ENCODE measurements around the gene CEACAM5. TPM values are rescaled to one million over a fixed set of nuclear protein-coding genes. Genes with fewer than 3 reads are reported as not detected.

The CEACAM5 gene
- total RNA-seq, 1 donor from 2014 or later, result not detected

DNA sequence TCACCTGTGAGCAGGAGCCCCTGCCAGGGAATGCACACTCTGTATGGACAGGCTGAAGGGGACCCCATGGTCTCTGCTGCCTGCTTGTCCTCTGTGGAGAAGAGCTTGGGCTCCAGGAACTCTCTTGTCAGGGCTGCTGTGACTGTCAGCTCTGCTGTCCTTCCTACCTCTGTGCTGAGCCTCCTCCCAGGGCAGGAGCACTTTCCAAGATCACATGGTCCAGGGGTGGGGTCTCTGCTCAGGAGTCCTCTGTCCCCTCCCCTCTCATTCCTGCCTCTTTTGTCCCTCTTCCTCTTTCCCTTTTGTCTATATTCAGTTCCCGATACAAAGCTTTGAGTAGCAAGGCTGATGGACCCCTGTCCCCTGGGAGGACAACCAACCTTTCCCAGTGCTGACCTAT, 20.3 kb upstream of the CEACAM5 start, which contains the start of gene CEACAM7:
Gene CEACAM7 (minus strand): TSS at position 173 of the 400 bp plus-strand sequence. CDS start 105 bp downstream, at position 68.
- H3K4me3 ChIP-seq (ENCODE audit: low read depth, low read length), result no peak within 1 kb of the TSS
- TF ChIP-seq, protein P1, sequence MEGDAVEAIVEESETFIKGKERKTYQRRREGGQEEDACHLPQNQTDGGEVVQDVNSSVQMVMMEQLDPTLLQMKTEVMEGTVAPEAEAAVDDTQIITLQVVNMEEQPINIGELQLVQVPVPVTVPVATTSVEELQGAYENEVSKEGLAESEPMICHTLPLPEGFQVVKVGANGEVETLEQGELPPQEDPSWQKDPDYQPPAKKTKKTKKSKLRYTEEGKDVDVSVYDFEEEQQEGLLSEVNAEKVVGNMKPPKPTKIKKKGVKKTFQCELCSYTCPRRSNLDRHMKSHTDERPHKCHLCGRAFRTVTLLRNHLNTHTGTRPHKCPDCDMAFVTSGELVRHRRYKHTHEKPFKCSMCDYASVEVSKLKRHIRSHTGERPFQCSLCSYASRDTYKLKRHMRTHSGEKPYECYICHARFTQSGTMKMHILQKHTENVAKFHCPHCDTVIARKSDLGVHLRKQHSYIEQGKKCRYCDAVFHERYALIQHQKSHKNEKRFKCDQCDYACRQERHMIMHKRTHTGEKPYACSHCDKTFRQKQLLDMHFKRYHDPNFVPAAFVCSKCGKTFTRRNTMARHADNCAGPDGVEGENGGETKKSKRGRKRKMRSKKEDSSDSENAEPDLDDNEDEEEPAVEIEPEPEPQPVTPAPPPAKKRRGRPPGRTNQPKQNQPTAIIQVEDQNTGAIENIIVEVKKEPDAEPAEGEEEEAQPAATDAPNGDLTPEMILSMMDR (conservative IDR thresholded peaks at IDR 0.05; ENCODE audit: low read depth, low read length), result no peak
- DNase-seq (ENCODE audit: low read depth), result no peak

DNA sequence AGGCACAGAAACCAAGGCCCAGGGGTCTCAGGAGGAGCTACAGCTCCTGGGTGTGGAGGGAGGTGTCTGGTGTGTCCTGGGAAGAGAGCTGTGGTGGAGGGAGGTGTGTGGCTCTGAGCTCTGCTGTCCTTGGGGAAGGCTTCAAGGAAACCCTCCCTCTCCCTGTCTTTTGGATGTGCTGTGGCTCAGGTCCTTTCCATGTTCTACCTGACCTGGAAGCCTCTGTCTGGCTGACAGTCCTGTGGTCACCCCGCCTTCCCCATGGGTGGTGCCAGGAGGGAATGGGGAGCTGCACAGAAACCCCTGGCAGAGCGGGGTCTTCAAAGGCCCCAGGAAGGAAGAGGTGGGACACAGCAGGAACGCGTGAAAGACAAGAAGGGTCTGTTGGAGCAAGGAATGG, 19.7 kb upstream of the CEACAM5 start:
- TF ChIP-seq, protein P1 (conservative IDR thresholded peaks at IDR 0.05; ENCODE audit: low read depth, low read length), result no peak
- H3K4me3 ChIP-seq (ENCODE audit: low read depth, low read length), result no peak overlapping the region
- no peak for DNase-seq (ENCODE audit: low read depth)

DNA sequence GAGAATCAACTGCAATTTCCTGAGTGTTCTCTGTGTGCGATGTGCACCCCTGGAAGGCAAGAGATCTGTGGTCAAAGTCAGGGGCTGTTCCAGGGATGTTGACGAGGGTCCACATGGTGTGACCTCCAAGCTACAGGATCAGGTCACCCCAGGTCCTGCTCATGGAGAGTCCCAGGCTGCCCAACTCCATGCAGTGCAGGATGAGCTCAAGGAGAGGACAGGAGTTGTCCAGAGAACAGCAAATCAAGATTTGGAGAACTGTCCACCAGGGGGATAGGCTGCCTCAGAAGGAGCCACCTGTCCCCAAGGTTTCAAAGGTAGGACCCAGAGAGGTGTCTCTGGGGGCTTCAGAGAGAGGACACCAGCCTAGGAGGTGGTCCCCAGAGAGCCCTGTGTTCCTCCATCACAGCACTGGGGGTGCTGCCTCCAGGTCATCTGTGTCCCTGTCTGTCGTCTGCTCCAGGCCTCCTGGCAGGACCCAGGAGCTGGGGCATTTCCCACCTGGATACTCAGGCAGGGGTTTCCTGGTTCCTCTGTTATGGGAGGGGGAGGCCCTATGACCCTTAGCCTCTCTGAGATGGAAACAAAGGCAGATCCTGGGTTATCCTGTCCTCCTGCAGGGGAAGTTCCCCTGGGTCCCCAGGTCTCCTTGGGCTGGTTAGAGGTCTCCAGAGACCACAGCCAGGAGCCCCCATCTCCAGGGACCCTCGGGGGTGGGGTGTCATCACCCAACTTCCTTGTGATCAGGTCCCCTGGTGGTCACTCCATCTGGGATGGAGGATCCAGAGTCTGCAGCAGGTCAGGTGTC, 18.2 kb upstream of the CEACAM5 start:
- TF ChIP-seq, protein P1 (conservative IDR thresholded peaks at IDR 0.05; ENCODE audit: low read depth, low read length), result no peak
- H3K4me3 ChIP-seq (ENCODE audit: low read depth, low read length), result no peak overlapping the region
- no peak for DNase-seq (ENCODE audit: low read depth)

DNA sequence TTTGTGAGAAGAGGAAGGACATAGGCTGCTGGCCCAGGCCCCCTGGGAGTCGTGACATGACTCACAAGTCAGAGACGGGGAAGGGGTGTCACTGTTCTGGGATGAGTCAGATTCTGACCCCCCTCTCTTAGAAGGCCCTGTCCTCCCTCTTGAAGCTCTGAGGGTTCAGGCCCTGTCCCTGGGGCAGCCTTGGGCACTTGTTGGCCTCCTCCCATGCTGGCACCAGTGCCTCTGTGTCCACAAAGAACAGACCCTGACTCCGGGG, 17.7 kb upstream of the CEACAM5 start:
- H3K4me3 ChIP-seq (ENCODE audit: low read depth, low read length), result no peak overlapping the region
- DNase-seq (ENCODE audit: low read depth), result no peak
- TF ChIP-seq, protein P1 (conservative IDR thresholded peaks at IDR 0.05; ENCODE audit: low read depth, low read length), result no peak

DNA sequence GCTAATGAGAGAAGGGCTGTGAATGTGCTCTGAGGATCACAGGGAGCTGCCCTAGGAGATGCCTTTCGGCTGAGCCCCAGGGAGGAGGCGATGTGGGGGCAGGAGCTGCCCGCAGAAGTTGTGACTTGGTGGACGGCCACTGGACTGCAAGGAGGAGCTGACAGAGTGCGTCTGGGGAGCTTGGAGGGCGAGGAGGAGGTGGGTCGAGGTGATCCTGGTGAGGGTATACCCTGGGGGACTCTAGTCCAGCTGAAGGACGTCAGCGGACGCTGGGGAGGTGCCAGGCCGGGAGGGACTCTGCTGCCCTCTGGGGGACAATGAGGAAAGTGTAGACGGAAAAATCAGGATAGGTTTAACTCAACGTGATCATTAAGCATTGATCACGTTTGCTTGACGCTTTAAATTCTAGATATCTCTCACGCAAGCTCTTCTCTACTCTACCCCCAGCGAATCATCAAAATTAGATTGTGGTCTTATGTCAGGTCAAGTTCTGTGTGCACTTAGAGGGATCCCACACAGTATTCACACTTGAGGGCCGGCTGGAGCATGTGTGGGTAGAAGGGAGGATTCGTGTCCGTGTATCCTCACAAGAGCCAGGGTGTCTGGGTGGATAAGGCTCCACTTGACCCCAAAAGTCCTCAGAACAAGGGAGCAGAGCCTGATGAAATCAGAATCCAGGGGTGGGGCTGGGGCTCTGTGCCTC, 17.0 kb upstream of the CEACAM5 start:
- no peak overlapping the region for H3K4me3 ChIP-seq (ENCODE audit: low read depth, low read length)
- TF ChIP-seq, protein P1 (conservative IDR thresholded peaks at IDR 0.05; ENCODE audit: low read depth, low read length), result peak; percentile 69
- no peak for DNase-seq (ENCODE audit: low read depth)

DNA sequence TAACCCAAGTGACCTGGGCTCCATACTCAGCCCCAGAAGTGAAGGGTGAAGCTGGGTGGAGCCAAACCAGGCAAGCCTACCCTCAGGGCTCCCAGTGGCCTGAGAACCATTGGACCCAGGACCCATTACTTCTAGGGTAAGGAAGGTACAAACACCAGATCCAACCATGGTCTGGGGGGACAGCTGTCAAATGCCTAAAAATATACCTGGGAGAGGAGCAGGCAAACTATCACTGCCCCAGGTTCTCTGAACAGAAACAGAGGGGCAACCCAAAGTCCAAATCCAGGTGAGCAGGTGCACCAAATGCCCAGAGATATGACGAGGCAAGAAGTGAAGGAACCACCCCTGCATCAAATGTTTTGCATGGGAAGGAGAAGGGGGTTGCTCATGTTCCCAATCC, 14.2 kb upstream of the CEACAM5 start:
- no peak overlapping the region for H3K4me3 ChIP-seq (ENCODE audit: low read depth, low read length)
- no peak for DNase-seq (ENCODE audit: low read depth)
- TF ChIP-seq, protein P1 (conservative IDR thresholded peaks at IDR 0.05; ENCODE audit: low read depth, low read length), result no peak

Measured in epithelial cell of proximal tubule (primary cell).